Heart left ventricle (tissue), 13 donors: ENCODE data around the gene RANGAP1.

Source experiments
- POLR2A ChIP-seq, 2 donors: fragments of 450-650 bp; IDR thresholded peaks; one replicate each; pipeline ENCODE4 v1.6.1; 2017; ENCODE audit warnings: antibody characterized with exemption in 2 of 2, mild to moderate bottlenecking in 2 of 2, moderate library complexity in 2 of 2
- TF ChIP-seq, protein P1 (sequence below), 12 donors: fragments of 200-600 bp; sonication (generic) in 4 of 12; IDR thresholded peaks; one replicate each; pipeline versions ENCODE4 v1.5.0 to v1.8.0; 2018 to 2022; ENCODE audit warnings: antibody characterized with exemption in 12 of 12, mild to moderate bottlenecking in 5 of 12
- donor health status: ischemic (EF 13 %, LVEDD 7.1; RV severe dilation, severe dysfunction).
- donor health status: DM: no; HTN: yes; CAD: no.
- donor health status: DM: no; HTN: no; CAD: no.
- donor health status: ischemic (EF 25% LVEDD 6.9; RV normal size, moderate dysfunction).
- donor health status: ischemic (EF 25% LVEDD 5.7; RV mildly dilated, moderate dysfunction).
- donor health status: ischemic (EF 35%, LVEDD 5.7; RV mildly dilated, moderate dysfunction).
- donor health status: nonischemic (EF 11% LVEDD 7.7; RV severe dilation, severe dysfunction).
- donor health status: DM: yes; HTN: yes; CAD: no.
- donor health status: PGD.
- donor health status: ischemic (EF 29% LVEDD 5.4; RV normal size, mild dysfunction).
- donor health status: nonischemic (EF 23%, LVEDD 6.1; RV moderate dilation, normal function).

GRCh38 chr22:41274856-41275255 is 11.1 kb downstream of the RANGAP1 start:
- TF ChIP-seq POLR2A (IDR thresholded peaks at IDR 0.05): no peak
- TF ChIP-seq, protein P1, sequence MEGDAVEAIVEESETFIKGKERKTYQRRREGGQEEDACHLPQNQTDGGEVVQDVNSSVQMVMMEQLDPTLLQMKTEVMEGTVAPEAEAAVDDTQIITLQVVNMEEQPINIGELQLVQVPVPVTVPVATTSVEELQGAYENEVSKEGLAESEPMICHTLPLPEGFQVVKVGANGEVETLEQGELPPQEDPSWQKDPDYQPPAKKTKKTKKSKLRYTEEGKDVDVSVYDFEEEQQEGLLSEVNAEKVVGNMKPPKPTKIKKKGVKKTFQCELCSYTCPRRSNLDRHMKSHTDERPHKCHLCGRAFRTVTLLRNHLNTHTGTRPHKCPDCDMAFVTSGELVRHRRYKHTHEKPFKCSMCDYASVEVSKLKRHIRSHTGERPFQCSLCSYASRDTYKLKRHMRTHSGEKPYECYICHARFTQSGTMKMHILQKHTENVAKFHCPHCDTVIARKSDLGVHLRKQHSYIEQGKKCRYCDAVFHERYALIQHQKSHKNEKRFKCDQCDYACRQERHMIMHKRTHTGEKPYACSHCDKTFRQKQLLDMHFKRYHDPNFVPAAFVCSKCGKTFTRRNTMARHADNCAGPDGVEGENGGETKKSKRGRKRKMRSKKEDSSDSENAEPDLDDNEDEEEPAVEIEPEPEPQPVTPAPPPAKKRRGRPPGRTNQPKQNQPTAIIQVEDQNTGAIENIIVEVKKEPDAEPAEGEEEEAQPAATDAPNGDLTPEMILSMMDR (IDR thresholded peaks at IDR 0.05): no peak
